Thoracic aorta (tissue), 2 donors: Measurements from ENCODE around the gene DNAI7. TPM values are rescaled to one million over a fixed set of nuclear protein-coding genes. Genes with fewer than 3 reads are reported as not detected.
A peak's percentile ranks its signal among the peaks of the same experiment; 100 is the strongest.

Experiments used
- ATAC-seq: fragments of 150-250 bp; one replicate; pipeline ENCODE4 v1.8.0; 2017; ENCODE audit warnings: low read depth; ENCODE audit not compliant: insufficient number of reproducible peaks, low FRiP score
- DNase-seq: peaks from one replicate; pipeline ENCODE4 v3.0.0-alpha.2; 2020; ENCODE audit warnings: low spot score
- H3K27ac ChIP-seq, 2 donors: fragments of 200-600 bp; sonication (generic); 1 replicate in 1 of 2; 2 replicates in 1 of 2; pipeline ENCODE4 v1.5.1; 2016; ENCODE audit warnings: mild to moderate bottlenecking in 2 of 2, moderate library complexity in 2 of 2
- H3K27me3 ChIP-seq: fragments of 200-600 bp; sonication (generic); replicated peaks from 2 replicates; pipeline ENCODE4 v1.6.0; 2016; ENCODE audit warnings: mild to moderate bottlenecking; ENCODE audit not compliant: insufficient read depth
- H3K36me3 ChIP-seq: fragments of 200-600 bp; sonication (generic); one replicate; pipeline ENCODE4 v1.5.1; 2016
- H3K4me1 ChIP-seq, 2 donors: fragments of 200-600 bp; sonication (generic); 1 replicate in 1 of 2; 2 replicates in 1 of 2; pipeline versions ENCODE4 v1.5.1 to v1.6.0; 2016; ENCODE audit warnings: low read depth in 2 of 2, mild to moderate bottlenecking in 1 of 2; ENCODE audit not compliant: control insufficient read depth in 1 of 2
- H3K4me3 ChIP-seq: fragments of 200-600 bp; sonication (generic); 2 replicates; pipeline ENCODE4 v1.5.1; 2016; ENCODE audit warnings: mild to moderate bottlenecking
- H3K9me3 ChIP-seq: fragments of 200-600 bp; sonication (generic); 2 replicates; pipeline ENCODE4 v1.5.1; 2016
- CTCF ChIP-seq: fragments of 200-600 bp; sonication (generic); IDR thresholded peaks from one replicate; pipeline ENCODE4 v1.5.1; 2019; ENCODE audit warnings: antibody characterized with exemption
- total RNA-seq, 2 donors: library from RNA; depleted of rRNA; stranded (reverse); fragments of >200 nt; gene quantifications; one replicate each; pipeline versions ENCODE4 v1.1.0 to v1.2.3, GENCODE V29; 2016

DNAI7 gene
- total RNA-seq, 2 donors from 2014 or later: not detected

GRCh38 chr12:25207411-25207810 lies 12.5 kb upstream of the DNAI7 start:
- no peaks in the 10 kb centered on the region for H3K9me3 ChIP-seq
- H3K4me1 ChIP-seq: no peaks in the 10 kb centered on the region
- no peak overlapping the region for H3K4me3 ChIP-seq
- H3K36me3 ChIP-seq: no peaks in the 10 kb centered on the region
- TF ChIP-seq CTCF: no peak
- DNase-seq: no peak
- ATAC-seq: no peak
- H3K27me3 ChIP-seq: no peaks in the 10 kb centered on the region
- H3K27ac ChIP-seq: no peak overlapping the region

GRCh38 chr12:25202137-25202536 lies 7.2 kb upstream of the DNAI7 start:
- no peak overlapping the region for H3K4me3 ChIP-seq

GRCh38 chr12:25200703-25201102 lies 5.7 kb upstream of the DNAI7 start:
- DNase-seq: no peak
- no peak overlapping the region for H3K4me3 ChIP-seq
- no peaks in the 10 kb centered on the region for H3K27me3 ChIP-seq
- TF ChIP-seq CTCF: no peak
- no peak for ATAC-seq
- H3K9me3 ChIP-seq: no peaks in the 10 kb centered on the region
- no peak overlapping the region for H3K27ac ChIP-seq
- peaks cover 4 to 11% of the 10 kb centered on the region in 2 donors for H3K4me1 ChIP-seq
- no peaks in the 10 kb centered on the region for H3K36me3 ChIP-seq

More at GRCh38 chr12:25202137-25202536, 7.2 kb upstream of the DNAI7 start:
- no peaks in the 10 kb centered on the region for H3K27me3 ChIP-seq
- TF ChIP-seq CTCF: no peak
- DNase-seq (no peak), ATAC-seq (no peak)
- H3K27ac ChIP-seq: no peak overlapping the region
- no peaks in the 10 kb centered on the region for H3K4me1 ChIP-seq
- H3K9me3 ChIP-seq: no peaks in the 10 kb centered on the region
- H3K36me3 ChIP-seq: no peaks in the 10 kb centered on the region

GRCh38 chr12:25197608-25198007 lies 2.6 kb upstream of the DNAI7 start:
- Histone ChIP-seq H3K27me3 (no peaks in the 10 kb centered on the region), H3K36me3 (no peaks in the 10 kb centered on the region), H3K9me3 (no peaks in the 10 kb centered on the region), H3K27ac (no peak overlapping the region), H3K4me3 (no peak overlapping the region), H3K4me1 (peaks cover 10 to 11% of the 10 kb centered on the region in 2 donors)
- no peak for TF ChIP-seq CTCF
- ATAC-seq: no peak
- no peak for DNase-seq

- no peak for DNase-seq
- H3K4me3 ChIP-seq: peak overlapping the region; percentile 92
- H3K9me3 ChIP-seq: no peaks in the 10 kb centered on the region
- H3K27ac ChIP-seq: peak overlapping the region; percentile 94
- H3K4me1 ChIP-seq: peaks cover 10 to 11% of the 10 kb centered on the region in 2 donors
- no peak for ATAC-seq
- no peaks in the 10 kb centered on the region for H3K36me3 ChIP-seq
- no peaks in the 10 kb centered on the region for H3K27me3 ChIP-seq
- no peak for TF ChIP-seq CTCF
Observed at GRCh38 chr12:25194722-25195055, 271 bp downstream of the DNAI7 start.
